AG09319 (cell line): ENCODE results near the gene STMP1.

Experiments
- DNase-seq: peaks from one replicate; pipeline ENCODE4 v3.0.0-alpha.2; 2010; ENCODE audit warnings: low read depth; ENCODE audit errors: extremely low read depth
- TF ChIP-seq, protein P1 (sequence below): IDR thresholded peaks from 2 replicates; pipeline ENCODE4 v1.5.1; 2011; ENCODE audit warnings: low read depth, mild to moderate bottlenecking, inconsistent platforms, low read length, moderate library complexity

The STMP1 gene

DNA sequence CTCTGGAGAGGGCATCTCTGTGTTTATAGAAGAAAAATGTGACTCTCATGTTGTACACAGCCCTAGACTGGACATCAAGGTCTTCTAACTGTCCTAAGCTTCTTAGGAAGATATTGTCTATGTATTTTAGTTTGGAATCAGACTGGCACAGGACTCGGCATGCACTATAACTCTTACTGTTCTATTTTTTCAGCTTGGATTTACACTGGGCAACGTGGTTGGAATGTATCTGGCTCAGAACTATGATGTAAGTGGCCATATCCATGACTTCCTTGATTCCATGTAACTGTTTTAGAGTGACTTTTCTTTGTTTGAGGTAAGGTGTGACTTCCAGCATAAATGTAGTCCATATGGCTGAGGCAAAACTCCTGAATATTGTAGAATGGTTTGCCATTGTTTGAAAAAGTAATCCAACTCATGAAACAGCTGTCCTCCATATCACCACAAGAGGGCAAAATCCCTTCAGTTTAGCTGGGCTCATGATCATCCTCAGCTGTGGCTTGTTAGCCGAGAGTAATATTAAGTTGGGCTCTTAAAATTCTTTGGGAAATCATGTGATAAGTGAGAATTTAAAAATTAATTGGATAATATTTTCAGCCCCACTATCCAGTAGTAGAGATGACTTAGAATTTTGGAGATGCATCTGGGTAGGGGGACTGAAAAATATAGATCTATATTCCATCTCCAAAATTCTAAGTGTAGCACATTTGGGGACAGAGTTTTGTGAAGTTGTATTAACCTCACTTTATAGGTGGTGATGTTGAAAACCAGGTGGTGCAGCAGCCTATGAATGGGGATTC, 10.4 kb downstream of the STMP1 start:
- TF ChIP-seq, protein P1, sequence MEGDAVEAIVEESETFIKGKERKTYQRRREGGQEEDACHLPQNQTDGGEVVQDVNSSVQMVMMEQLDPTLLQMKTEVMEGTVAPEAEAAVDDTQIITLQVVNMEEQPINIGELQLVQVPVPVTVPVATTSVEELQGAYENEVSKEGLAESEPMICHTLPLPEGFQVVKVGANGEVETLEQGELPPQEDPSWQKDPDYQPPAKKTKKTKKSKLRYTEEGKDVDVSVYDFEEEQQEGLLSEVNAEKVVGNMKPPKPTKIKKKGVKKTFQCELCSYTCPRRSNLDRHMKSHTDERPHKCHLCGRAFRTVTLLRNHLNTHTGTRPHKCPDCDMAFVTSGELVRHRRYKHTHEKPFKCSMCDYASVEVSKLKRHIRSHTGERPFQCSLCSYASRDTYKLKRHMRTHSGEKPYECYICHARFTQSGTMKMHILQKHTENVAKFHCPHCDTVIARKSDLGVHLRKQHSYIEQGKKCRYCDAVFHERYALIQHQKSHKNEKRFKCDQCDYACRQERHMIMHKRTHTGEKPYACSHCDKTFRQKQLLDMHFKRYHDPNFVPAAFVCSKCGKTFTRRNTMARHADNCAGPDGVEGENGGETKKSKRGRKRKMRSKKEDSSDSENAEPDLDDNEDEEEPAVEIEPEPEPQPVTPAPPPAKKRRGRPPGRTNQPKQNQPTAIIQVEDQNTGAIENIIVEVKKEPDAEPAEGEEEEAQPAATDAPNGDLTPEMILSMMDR: peak; percentile 84
- peak; percentile 41 for DNase-seq

DNA sequence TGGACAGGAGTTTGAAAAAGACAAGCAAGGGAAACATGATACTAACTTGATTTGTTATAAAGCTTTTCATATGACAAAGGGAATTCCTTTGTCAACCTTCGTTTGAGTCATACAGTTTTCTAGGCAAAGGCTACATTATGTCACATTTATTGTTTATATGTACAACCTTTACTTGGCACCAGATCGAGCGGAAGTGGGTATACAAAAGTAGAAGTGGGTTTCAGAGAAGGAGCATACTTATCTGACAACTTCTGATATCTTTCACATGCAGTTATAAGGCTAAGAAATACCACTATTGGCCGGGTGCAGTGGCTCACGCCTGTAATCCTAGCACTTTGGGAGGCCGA, 11.0 kb downstream of the STMP1 start:
- TF ChIP-seq, protein P1: no peak
- no peak for DNase-seq

DNA sequence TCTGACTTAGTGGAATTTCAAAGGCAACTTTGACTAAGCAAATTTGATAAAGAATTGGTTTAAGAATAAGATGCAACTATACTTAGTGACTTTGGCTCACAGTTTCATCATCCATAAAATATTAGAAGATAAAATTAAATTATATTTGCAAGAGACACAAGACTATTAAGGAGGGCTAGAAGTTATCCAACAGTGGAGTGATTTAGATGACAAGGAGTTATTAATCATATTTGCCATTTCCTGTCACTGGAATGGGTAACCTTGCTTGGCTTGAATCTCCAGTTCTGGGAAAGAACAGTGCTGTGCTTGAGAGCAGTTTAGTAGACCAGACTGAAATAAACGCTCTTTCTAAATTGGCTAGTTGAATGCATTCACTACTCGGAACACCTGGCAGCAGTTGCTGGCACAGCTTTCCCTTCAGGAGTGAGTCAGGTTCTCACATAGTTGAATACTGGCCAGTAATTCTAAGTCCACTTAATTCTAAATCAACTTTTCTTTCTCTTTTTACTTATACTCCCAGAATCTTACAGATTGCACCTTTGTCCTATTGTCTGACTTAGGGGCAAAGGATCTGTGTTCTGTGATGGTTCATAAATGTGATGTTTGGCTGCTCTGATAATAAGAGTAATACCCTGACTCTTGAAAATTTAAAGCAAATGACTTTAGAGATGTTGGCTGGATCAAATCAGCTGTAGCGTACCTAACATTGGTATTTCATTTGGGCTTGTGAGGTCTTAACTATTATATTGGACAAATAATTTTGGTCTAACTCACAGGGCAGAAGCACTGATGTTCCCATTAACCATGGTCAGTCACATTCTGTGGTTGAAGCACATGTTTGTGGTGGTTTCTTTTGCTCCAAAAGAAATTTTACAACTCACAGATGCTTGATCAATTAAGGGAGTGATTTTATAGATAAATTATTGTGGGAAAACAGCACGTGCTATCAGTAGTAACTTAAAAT, 16.6 kb downstream of the STMP1 start:
- TF ChIP-seq, protein P1: no peak
- DNase-seq: no peak

DNA sequence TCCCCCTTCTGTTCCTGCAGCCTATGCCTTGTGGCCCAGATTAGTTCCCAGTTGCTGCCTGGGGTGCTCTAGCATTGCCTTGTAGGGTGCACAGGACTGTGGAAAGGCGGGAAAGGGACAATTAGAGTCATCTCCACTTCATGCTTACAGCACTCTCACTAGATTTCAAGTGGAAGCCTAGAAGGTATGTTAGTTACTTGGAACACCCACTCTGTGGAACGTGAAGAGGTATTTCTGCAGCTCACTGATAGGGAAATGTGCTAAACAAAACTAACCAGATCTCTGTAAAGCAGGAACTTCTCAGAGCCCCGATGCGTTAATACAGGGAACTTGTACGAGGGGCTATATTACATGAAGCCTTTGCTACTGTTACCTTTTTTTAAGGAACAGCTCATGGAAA, 19.4 kb downstream of the STMP1 start:
- no peak for DNase-seq

DNA sequence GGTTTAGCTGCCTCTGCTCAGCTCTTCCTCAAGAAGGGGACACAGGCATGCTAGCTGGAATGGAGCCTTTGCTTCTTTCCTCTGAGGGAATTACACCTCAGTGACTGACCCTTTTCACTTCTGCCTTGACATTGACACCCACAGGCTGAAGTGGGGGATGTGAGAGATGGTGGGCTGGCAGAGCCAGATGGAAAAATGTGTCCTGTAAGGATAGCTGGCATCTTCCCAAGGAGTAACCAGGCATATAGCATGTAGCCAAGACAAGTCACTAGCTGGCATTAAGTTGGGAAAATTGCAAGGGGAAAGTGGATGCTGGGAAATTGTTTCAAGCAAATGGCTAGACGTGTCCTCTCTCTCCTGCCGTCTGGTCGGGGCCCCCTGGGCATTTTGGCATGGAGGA, 19.9 kb downstream of the STMP1 start:
- TF ChIP-seq, protein P1: no peak
- DNase-seq: no peak

More for the DNA sequence above, 19.4 kb downstream of the STMP1 start:
- TF ChIP-seq, protein P1: no peak

DNA sequence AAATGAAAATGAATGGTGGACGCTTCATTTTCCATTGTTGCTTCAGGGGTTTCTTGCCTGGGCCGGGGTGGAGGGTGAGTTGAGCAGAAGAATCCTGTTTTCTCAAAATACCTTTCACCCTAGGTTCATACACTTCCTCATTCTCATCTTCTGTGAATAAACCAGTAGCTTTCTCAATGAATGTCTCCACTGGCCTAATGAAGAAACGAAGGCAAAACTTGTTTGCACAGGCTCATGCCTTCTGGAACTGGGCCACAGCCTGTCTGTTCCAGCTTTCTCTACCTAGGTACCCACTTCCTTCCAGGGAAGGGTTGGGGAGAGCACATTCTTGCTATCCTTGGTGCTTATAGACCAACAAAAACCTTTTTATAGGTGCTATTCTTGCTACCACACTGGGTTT, 21.3 kb downstream of the STMP1 start:
- DNase-seq: no peak
- TF ChIP-seq, protein P1: no peak

DNA sequence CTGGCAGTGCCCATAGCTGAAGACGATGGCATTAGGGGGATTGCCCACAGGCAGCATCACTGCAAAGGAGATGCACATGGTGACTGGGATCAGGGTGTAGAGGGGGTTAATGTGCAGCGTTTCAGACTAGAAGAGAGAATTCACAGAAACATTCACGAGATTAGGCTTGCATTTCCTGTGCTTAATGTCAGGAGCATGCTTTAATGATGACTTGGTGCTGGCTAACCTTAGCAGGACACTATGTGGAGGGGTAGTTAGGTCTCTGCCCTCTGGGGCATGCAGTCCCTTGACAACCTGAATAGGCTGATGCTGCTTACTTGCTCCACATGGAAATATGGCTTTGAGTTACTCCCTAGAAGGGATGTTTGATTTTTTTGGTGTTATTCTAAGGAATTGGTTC, 21.8 kb downstream of the STMP1 start:
- no peak for DNase-seq
- TF ChIP-seq, protein P1: no peak
